ENCODE results near the gene GTSE1.

GTSE1 gene, protein sequence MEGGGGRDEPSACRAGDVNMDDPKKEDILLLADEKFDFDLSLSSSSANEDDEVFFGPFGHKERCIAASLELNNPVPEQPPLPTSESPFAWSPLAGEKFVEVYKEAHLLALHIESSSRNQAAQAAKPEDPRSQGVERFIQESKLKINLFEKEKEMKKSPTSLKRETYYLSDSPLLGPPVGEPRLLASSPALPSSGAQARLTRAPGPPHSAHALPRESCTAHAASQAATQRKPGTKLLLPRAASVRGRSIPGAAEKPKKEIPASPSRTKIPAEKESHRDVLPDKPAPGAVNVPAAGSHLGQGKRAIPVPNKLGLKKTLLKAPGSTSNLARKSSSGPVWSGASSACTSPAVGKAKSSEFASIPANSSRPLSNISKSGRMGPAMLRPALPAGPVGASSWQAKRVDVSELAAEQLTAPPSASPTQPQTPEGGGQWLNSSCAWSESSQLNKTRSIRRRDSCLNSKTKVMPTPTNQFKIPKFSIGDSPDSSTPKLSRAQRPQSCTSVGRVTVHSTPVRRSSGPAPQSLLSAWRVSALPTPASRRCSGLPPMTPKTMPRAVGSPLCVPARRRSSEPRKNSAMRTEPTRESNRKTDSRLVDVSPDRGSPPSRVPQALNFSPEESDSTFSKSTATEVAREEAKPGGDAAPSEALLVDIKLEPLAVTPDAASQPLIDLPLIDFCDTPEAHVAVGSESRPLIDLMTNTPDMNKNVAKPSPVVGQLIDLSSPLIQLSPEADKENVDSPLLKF

DNA sequence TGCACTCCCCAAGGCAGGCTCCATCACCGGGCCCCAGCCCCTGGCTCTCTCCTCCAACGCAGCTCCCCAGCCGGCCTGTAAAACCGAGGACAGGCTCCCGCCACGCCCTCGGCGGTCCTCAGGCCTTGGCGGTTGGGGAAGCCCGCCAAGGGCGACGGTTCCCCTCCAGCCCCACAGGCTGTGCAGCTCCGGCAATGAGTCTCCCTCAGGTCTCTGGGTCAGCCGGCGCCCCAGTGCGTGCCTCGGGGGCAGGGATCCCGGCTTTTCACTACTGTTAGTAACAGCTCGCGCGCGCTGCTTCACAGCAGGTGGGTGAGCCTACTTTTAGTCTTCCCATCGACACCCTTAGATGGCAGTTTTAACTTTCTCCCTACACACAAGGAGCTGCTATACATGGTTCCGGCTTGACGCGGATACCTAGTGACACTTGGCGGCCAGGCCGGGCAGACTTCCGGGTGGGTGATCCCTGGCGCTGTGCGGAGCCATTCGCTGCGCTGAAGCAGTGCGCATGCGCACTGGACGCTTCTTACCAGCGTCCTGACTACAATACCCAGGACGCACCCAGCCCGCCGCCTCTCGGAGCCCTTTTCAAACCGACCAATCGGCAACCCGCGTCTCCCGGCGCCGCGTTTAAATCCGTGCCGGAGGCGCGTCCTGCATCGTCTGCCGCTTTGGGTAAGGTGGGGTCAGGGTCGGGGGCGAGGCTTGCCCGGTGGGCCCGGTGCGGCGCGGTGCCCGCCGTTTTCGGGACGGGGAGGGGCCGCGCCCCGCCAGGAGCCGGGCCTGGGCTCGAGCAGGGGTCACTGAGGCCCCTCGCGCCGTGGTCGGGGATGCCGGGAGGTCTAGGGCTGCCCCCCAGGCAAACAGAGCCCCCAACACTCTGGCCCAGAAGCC is at the start of gene GTSE1:
Gene GTSE1 (plus strand): TSS at position 614 of the 894 bp plus-strand sequence. CDS start 531 bp downstream, outside the sequence.
- no peaks in the 10 kb centered on the region for H3K9me3 ChIP-seq (ENCODE audit: severe bottlenecking)
- no peaks in the 10 kb centered on the region for H3K27me3 ChIP-seq (ENCODE audit: insufficient read depth, low read depth, severe bottlenecking)

DNA sequence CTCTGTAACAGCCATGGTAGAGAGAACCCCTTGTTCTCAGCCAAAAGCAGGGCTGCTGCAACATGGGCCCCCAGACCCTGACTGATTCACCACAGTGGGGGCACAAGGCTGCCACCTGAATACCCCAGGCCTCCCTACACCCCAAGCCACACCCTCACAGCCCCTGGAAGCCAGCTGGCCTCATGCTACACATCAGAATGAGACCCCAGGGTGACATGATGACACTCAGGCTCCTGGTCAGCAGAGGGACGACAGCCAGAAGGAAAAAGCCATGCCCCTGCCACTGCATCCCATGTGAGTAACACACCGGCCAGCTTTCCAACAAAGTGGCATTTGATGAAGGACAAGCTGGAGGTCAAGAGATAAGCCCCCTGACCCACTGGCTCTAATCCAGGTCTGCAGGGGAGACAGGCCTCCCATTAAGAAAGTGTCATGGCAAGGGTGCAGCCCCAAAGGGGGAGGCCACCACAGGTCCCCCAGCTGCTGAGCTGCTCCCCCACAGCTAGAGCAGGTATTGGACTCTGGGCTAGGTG is 49.2 kb upstream of the GTSE1 start:
- Histone ChIP-seq H3K27ac (no peak overlapping the region), H3K4me3 (ENCODE audit: low read depth, low read length) (no peak overlapping the region), H3K9me3 (ENCODE audit: severe bottlenecking) (peaks cover 2% of the 10 kb centered on the region), H3K36me3 (no peaks in the 10 kb centered on the region), H3K27me3 (ENCODE audit: insufficient read depth, low read depth, severe bottlenecking) (no peaks in the 10 kb centered on the region)
- no peak for DNase-seq
- TF ChIP-seq, protein P1, sequence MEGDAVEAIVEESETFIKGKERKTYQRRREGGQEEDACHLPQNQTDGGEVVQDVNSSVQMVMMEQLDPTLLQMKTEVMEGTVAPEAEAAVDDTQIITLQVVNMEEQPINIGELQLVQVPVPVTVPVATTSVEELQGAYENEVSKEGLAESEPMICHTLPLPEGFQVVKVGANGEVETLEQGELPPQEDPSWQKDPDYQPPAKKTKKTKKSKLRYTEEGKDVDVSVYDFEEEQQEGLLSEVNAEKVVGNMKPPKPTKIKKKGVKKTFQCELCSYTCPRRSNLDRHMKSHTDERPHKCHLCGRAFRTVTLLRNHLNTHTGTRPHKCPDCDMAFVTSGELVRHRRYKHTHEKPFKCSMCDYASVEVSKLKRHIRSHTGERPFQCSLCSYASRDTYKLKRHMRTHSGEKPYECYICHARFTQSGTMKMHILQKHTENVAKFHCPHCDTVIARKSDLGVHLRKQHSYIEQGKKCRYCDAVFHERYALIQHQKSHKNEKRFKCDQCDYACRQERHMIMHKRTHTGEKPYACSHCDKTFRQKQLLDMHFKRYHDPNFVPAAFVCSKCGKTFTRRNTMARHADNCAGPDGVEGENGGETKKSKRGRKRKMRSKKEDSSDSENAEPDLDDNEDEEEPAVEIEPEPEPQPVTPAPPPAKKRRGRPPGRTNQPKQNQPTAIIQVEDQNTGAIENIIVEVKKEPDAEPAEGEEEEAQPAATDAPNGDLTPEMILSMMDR (IDR thresholded peaks at IDR 0.05; ENCODE audit: low read depth, low read length), result no peak

More for the DNA sequence above, at the start of gene GTSE1:
- Histone ChIP-seq H3K36me3 (peaks cover 45% of the 10 kb centered on the region), H3K4me3 (ENCODE audit: low read depth, low read length) (peak within 1 kb of the TSS; percentile 82), H3K27ac (peak within 1 kb of the TSS; percentile 85)
- TF ChIP-seq, protein P1 (IDR thresholded peaks at IDR 0.05; ENCODE audit: low read depth, low read length), result peak; percentile 38; the same call in 1 of the 2 replicates
- DNase-seq, result peak; percentile 98

DNA sequence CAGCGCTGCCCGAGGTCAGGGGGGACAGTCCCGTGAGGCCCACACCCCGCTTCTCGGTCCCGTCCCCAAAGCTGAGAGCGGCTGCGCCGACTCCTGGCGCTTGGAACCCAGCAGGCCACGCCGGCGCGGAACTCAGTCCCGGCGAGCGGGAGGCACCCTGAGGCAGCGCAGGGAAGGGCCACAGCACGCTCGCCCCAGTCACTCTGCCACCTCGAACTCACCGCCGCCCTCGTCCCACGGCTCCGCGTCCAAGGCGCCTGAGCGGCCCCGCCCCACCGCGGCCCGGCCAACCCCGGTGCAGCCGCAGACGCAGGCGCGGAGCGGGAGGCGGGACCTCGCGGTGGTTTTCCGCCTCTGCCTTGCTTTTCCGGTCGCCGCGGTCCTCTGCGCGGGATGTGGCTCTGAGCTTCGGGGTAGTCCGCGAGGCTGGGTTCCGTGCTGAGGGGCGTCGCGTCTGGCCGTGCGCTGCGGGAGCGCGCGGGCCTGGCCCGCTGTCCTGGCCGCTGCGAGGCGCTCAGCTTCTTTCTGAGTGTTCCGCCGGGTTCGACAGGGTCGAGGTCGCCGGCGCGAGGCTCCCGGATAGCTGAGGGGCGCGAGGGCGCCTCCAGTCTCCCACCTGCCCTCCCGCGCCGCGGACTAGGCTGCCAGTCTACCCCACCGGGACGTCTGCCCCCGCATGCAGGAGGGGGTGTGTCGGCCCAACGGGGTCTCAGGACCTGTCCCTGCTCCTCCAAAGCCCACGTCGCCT is 46.5 kb upstream of the GTSE1 start, which contains the start of gene CDPF1:
Gene CDPF1 (minus strand): TSS at position 259 of the 748 bp plus-strand sequence. CDS start 2,009 bp downstream, outside the sequence.
- no peaks in the 10 kb centered on the region for H3K27me3 ChIP-seq (ENCODE audit: insufficient read depth, low read depth, severe bottlenecking)
- H3K27ac ChIP-seq, result peak within 1 kb of the TSS; percentile 90
- TF ChIP-seq, protein P1 (IDR thresholded peaks at IDR 0.05; ENCODE audit: low read depth, low read length), result no peak
- H3K9me3 ChIP-seq (ENCODE audit: severe bottlenecking), result peaks cover 2% of the 10 kb centered on the region
- peak within 1 kb of the TSS; percentile 87 for H3K4me3 ChIP-seq (ENCODE audit: low read depth, low read length)
- peak; percentile 93 for DNase-seq
- H3K36me3 ChIP-seq, result no peaks in the 10 kb centered on the region

DNA sequence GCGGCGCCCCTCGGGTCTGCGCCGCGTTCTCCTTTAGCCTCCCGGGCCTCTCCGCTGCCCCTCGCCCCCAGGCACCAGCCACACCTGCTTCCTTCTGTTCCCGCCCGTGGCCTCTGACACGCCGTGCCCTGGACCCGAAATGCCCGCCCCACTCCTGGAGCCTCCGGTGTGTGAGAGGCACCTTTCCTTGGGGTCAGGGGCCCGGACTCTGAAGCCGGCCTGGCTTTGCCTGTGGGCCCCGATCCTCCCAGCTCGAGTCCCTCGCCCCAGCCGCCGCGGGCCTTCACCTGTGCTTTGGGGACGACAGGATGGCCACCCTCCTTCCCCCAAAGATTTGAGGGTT is 45.9 kb upstream of the GTSE1 start:
- Histone ChIP-seq H3K4me3 (ENCODE audit: low read depth, low read length) (peak overlapping the region; percentile 87), H3K27me3 (ENCODE audit: insufficient read depth, low read depth, severe bottlenecking) (no peaks in the 10 kb centered on the region), H3K36me3 (no peaks in the 10 kb centered on the region), H3K9me3 (ENCODE audit: severe bottlenecking) (peaks cover 2% of the 10 kb centered on the region), H3K27ac (peak overlapping the region; percentile 90)
- DNase-seq, result peak; percentile 20
- TF ChIP-seq, protein P1 (IDR thresholded peaks at IDR 0.05; ENCODE audit: low read depth, low read length), result no peak

DNA sequence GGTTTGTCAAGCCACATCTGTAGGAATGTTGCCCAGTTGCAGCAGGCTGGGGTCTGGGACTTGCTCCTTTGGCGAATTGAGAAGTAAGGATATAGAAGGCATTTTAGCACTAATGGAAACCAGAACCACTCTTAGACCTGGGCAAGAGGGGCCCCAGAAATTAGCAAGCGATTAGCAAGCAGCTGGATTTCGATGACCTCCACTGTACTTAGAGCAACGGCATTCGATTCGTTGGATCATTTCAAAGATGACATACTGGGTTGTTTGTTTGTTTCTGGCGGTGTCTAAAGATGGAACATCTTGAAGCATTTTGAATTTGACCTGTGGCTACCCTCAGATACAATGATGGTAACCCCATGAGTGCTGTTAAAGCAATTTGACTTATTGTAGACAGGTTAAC is 45.4 kb upstream of the GTSE1 start:
- Histone ChIP-seq H3K9me3 (ENCODE audit: severe bottlenecking) (peaks cover 2% of the 10 kb centered on the region), H3K27me3 (ENCODE audit: insufficient read depth, low read depth, severe bottlenecking) (no peaks in the 10 kb centered on the region), H3K36me3 (no peaks in the 10 kb centered on the region), H3K4me3 (ENCODE audit: low read depth, low read length) (peak overlapping the region; percentile 87), H3K27ac (peak overlapping the region; percentile 90)
- TF ChIP-seq, protein P1 (IDR thresholded peaks at IDR 0.05; ENCODE audit: low read depth, low read length), result no peak
- no peak for DNase-seq

All from WERI-Rb-1 (cell line).